Endothelial cell (in vitro differentiated cells): ENCODE results near the gene PHYKPL. TPM values are rescaled to one million over a fixed set of nuclear protein-coding genes. Genes with fewer than 3 reads are reported as not detected.

Experiments
- DNase-seq: peaks from one replicate; pipeline ENCODE4 v3.0.0; 2021; ENCODE audit warnings: low spot score
- H3K27ac Mint-ChIP-seq: one replicate; pipeline ENCODE4 v1.8.0; 2021; ENCODE audit warnings: mixed read lengths, inconsistent platforms; ENCODE audit not compliant: unreplicated experiment
- H3K27me3 Mint-ChIP-seq: one replicate; pipeline ENCODE4 v1.8.0; 2021; ENCODE audit warnings: mild to moderate bottlenecking, moderate library complexity, mixed read lengths, inconsistent platforms; ENCODE audit not compliant: unreplicated experiment
- H3K36me3 Mint-ChIP-seq: one replicate; pipeline ENCODE4 v1.8.0; 2021; ENCODE audit warnings: mild to moderate bottlenecking, low read depth, mixed read lengths, inconsistent platforms; ENCODE audit not compliant: unreplicated experiment
- H3K4me1 Mint-ChIP-seq: one replicate; pipeline ENCODE4 v1.8.0; 2021; ENCODE audit warnings: mild to moderate bottlenecking, mixed read lengths, inconsistent platforms; ENCODE audit not compliant: unreplicated experiment
- H3K4me3 Mint-ChIP-seq: one replicate; pipeline ENCODE4 v1.8.0; 2021; ENCODE audit warnings: mild to moderate bottlenecking, mixed read lengths, inconsistent platforms; ENCODE audit not compliant: unreplicated experiment
- H3K9me3 Mint-ChIP-seq: one replicate; pipeline ENCODE4 v1.8.0; 2021; ENCODE audit warnings: mixed read lengths, inconsistent platforms; ENCODE audit not compliant: unreplicated experiment
- CTCF ChIP-seq: fragments of 200-600 bp; sonication (generic); IDR thresholded peaks from one replicate; pipeline ENCODE4 v1.5.0; 2021; ENCODE audit warnings: antibody characterized with exemption; ENCODE audit not compliant: unreplicated experiment
- total RNA-seq: library from RNA; stranded (reverse); fragmentation: NEBNext Ultra II Directional; extraction: Animal tissue kit (Norgen Biotek cat#: 25700); gene quantifications from one replicate; pipeline ENCODE4 v1.2.1, GENCODE V29; 2021; ENCODE audit not compliant: unreplicated experiment

PHYKPL gene
- total RNA-seq, 1 donor from 2014 or later = 53.1 TPM

GRCh38 chr5:178189433-178189832 lies 43.2 kb downstream of the PHYKPL start:
- Mint-ChIP-seq H3K27me3 (peaks cover 3% of the 10 kb centered on the region), H3K4me3 (no peak overlapping the region), H3K4me1 (peaks cover 12% of the 10 kb centered on the region), H3K36me3 (peaks cover 3% of the 10 kb centered on the region), H3K27ac (no peak overlapping the region), H3K9me3 (no peaks in the 10 kb centered on the region)
- no peak for DNase-seq
- no peak for TF ChIP-seq CTCF

GRCh38 chr5:178187014-178187413 lies 45.6 kb downstream of the PHYKPL start, which contains the start of gene GMCL2:
TSS of gene GMCL2 (minus strand) at chr5:178187371. CDS start at chr5:178187299, 72 bp downstream.
- TF ChIP-seq CTCF = no peak
- peaks cover 3% of the 10 kb centered on the region for H3K27me3 Mint-ChIP-seq
- no peak for DNase-seq

GRCh38 chr5:178186427-178186826 lies 46.2 kb downstream of the PHYKPL start:
- H3K27ac Mint-ChIP-seq = no peak overlapping the region
- H3K9me3 Mint-ChIP-seq = no peaks in the 10 kb centered on the region
- TF ChIP-seq CTCF = no peak
- H3K4me3 Mint-ChIP-seq = no peak overlapping the region
- peaks cover 9% of the 10 kb centered on the region for H3K4me1 Mint-ChIP-seq
- no peaks in the 10 kb centered on the region for H3K36me3 Mint-ChIP-seq
- peaks cover 3% of the 10 kb centered on the region for H3K27me3 Mint-ChIP-seq
- no peak for DNase-seq

More at GRCh38 chr5:178187014-178187413, 45.6 kb downstream of the PHYKPL start, which contains the start of gene GMCL2:
- no peak within 1 kb of the TSS for H3K27ac Mint-ChIP-seq
- H3K9me3 Mint-ChIP-seq = no peaks in the 10 kb centered on the region
- peaks cover 7% of the 10 kb centered on the region for H3K4me1 Mint-ChIP-seq
- no peak within 1 kb of the TSS for H3K4me3 Mint-ChIP-seq
- no peaks in the 10 kb centered on the region for H3K36me3 Mint-ChIP-seq

DNA sequence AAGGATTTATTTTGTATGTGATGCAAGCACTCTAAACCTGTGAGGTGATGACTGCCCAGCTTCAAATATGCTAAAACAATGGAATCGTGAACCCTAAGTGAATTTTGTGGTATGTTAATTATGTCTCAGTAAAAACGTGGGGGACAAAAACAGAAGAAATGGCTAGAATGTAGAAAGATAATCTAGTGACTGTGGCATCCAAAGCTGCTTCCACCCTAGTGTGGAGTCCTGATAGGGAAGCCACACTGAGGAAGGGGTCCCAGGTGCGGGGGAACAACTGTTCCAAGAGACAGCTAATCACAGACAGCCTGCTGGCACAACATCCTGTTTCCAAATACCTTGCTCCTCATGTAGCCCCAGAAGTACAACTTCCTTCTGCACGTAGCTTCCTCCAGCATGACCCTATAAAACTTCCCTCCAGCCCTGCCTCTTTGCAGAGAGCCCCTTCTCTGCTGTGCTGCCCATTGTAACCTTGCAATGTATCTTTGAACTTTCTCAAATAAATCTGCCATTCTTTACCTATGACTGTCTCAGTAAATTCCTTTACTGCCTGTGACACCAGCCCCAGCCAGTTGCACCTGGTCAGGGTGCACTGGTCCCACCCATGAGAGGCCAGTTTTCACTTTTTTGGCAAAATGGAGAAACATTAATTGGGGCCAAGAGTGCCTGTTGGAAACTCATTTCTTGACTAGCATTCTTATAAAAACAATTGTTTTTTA lies 50.3 kb downstream of the PHYKPL start:
- H3K27ac Mint-ChIP-seq = peak overlapping the region; percentile 96
- peaks cover 2% of the 10 kb centered on the region for H3K27me3 Mint-ChIP-seq
- no peak for TF ChIP-seq CTCF
- H3K36me3 Mint-ChIP-seq = peaks cover 5% of the 10 kb centered on the region
- peaks cover 20% of the 10 kb centered on the region for H3K4me1 Mint-ChIP-seq
- peak; percentile 44 for DNase-seq
- H3K9me3 Mint-ChIP-seq = no peaks in the 10 kb centered on the region
- peak overlapping the region; percentile 44 for H3K4me3 Mint-ChIP-seq

- Mint-ChIP-seq H3K27me3 (peaks cover 2% of the 10 kb centered on the region), H3K4me1 (peaks cover 20% of the 10 kb centered on the region), H3K27ac (no peak overlapping the region), H3K4me3 (no peak overlapping the region), H3K9me3 (no peaks in the 10 kb centered on the region), H3K36me3 (peaks cover 5% of the 10 kb centered on the region)
- DNase-seq = no peak
- no peak for TF ChIP-seq CTCF
Measured at GRCh38 chr5:178180141-178180863, 52.3 kb downstream of the PHYKPL start.
